Progenitor cell of endocrine pancreas (in vitro differentiated cells): Measurements from ENCODE around the gene NKX2-2. TPM values are rescaled to one million over a fixed set of nuclear protein-coding genes. Genes with fewer than 3 reads are reported as not detected.

ENCODE experiments used
- DNase-seq: peaks from one replicate; pipeline ENCODE4 v3.0.0; 2021; ENCODE audit warnings: low spot score; ENCODE audit not compliant: unreplicated experiment
- H3K27ac Mint-ChIP-seq: 2 replicates; pipeline ENCODE4 v1.8.0; 2021; ENCODE audit warnings: mild to moderate bottlenecking, moderate library complexity, mixed read lengths
- H3K27me3 Mint-ChIP-seq: 2 replicates; pipeline ENCODE4 v1.8.0; 2021; ENCODE audit warnings: mixed read lengths
- H3K36me3 Mint-ChIP-seq: 2 replicates; pipeline ENCODE4 v1.8.0; 2022; ENCODE audit warnings: mixed read lengths; ENCODE audit not compliant: insufficient read depth
- H3K4me1 Mint-ChIP-seq: 2 replicates; pipeline ENCODE4 v1.8.0; 2021; ENCODE audit warnings: low read depth, mixed read lengths
- H3K4me3 Mint-ChIP-seq: 2 replicates; pipeline ENCODE4 v1.8.0; 2021; ENCODE audit warnings: low read depth, mild to moderate bottlenecking, moderate library complexity, mixed read lengths
- H3K9me3 Mint-ChIP-seq: 2 replicates; pipeline ENCODE4 v1.8.0; 2021; ENCODE audit warnings: low read depth, mixed read lengths
- CTCF ChIP-seq: fragments of 200-600 bp; sonication (generic); IDR thresholded peaks from one replicate; pipeline ENCODE4 v1.5.0; 2021; ENCODE audit warnings: antibody characterized with exemption, mild to moderate bottlenecking; ENCODE audit not compliant: unreplicated experiment
- total RNA-seq: library from RNA; stranded (reverse); gene quantifications from 2 replicates; pipeline ENCODE4 v1.2.1, GENCODE V29; 2021

NKX2-2 gene
- total RNA-seq, 1 donor from 2014 or later, result 15.5 TPM

GRCh38 chr20:21528870-21529269, 15.0 kb upstream of the NKX2-2 start:
- DNase-seq, result no peak
- H3K9me3 Mint-ChIP-seq, result peaks cover 23% of the 10 kb centered on the region
- H3K27me3 Mint-ChIP-seq, result peaks cover 52% of the 10 kb centered on the region
- no peak overlapping the region for H3K4me3 Mint-ChIP-seq
- no peak for TF ChIP-seq CTCF
- H3K36me3 Mint-ChIP-seq, result peaks cover 8% of the 10 kb centered on the region
- peaks cover 17% of the 10 kb centered on the region for H3K4me1 Mint-ChIP-seq
- H3K27ac Mint-ChIP-seq, result no peak overlapping the region

GRCh38 chr20:21527908-21528307, 14.0 kb upstream of the NKX2-2 start:
- H3K4me1 Mint-ChIP-seq, result peaks cover 21% of the 10 kb centered on the region
- H3K36me3 Mint-ChIP-seq, result peaks cover 8% of the 10 kb centered on the region
- no peak for DNase-seq
- no peak for TF ChIP-seq CTCF
- peak overlapping the region; percentile 51 for H3K27ac Mint-ChIP-seq
- H3K4me3 Mint-ChIP-seq, result no peak overlapping the region
- peaks cover 53% of the 10 kb centered on the region for H3K27me3 Mint-ChIP-seq
- peaks cover 23% of the 10 kb centered on the region for H3K9me3 Mint-ChIP-seq

GRCh38 chr20:21526776-21527175, 12.9 kb upstream of the NKX2-2 start:
- no peak for TF ChIP-seq CTCF
- Mint-ChIP-seq H3K27me3 (peaks cover 50% of the 10 kb centered on the region), H3K4me1 (peaks cover 21% of the 10 kb centered on the region), H3K4me3 (no peak overlapping the region), H3K36me3 (peaks cover 8% of the 10 kb centered on the region), H3K9me3 (peaks cover 21% of the 10 kb centered on the region), H3K27ac (no peak overlapping the region)
- DNase-seq, result no peak

GRCh38 chr20:21523895-21524294, 10.0 kb upstream of the NKX2-2 start:
- Mint-ChIP-seq H3K27me3 (peaks cover 77% of the 10 kb centered on the region), H3K36me3 (peaks cover 8% of the 10 kb centered on the region), H3K4me3 (no peak overlapping the region), H3K9me3 (peaks cover 17% of the 10 kb centered on the region), H3K27ac (no peak overlapping the region), H3K4me1 (peaks cover 22% of the 10 kb centered on the region)
- no peak for DNase-seq
- TF ChIP-seq CTCF, result no peak

- DNase-seq, result no peak
- no peak for TF ChIP-seq CTCF
- Mint-ChIP-seq H3K4me1 (peaks cover 24% of the 10 kb centered on the region), H3K27ac (peak overlapping the region; percentile 86), H3K27me3 (peaks cover 82% of the 10 kb centered on the region), H3K4me3 (peak overlapping the region; percentile 66), H3K9me3 (peaks cover 13% of the 10 kb centered on the region), H3K36me3 (peaks cover 4% of the 10 kb centered on the region)
These were observed 9.5 kb upstream of the NKX2-2 start for GRCh38 chr20:21523281-21523868.
